OCI-LY7 (cell line): Measurements from ENCODE around the gene ZNF205. TPM values are rescaled to one million over a fixed set of nuclear protein-coding genes. Genes with fewer than 3 reads are reported as not detected.

Source experiments
- BruUV-seq: library from RNA; stranded (reverse); fragments of 400-500 nt; replicated peaks from 2 replicates; lab custom pipeline; 2021; lab: Mats Ljungman, UMichigan
- CTCF ChIA-PET: fragments of 300-600 bp; sonication (Branson Sonifier 250); formaldehyde crosslinking; loops from one replicate; lab custom pipeline; 2022; ENCODE audit warnings: antibody characterized with exemption; ENCODE audit not compliant: unreplicated experiment; lab: Charles Lee
- POLR2A ChIA-PET: fragments of 300-600 bp; sonication (Branson Sonifier 250); formaldehyde crosslinking; loops from one replicate; lab custom pipeline; 2022; ENCODE audit warnings: antibody characterized with exemption; lab: Charles Lee
- DNase-seq: peaks from one replicate; pipeline ENCODE4 v3.0.0-alpha.2; 2015; ENCODE audit warnings: low spot score
- H2AFZ ChIP-seq: fragments of 200-600 bp; sonication (generic), shearing (Covaris generic); 2 replicates; pipeline ENCODE4 v1.6.1; 2014; ENCODE audit warnings: mild to moderate bottlenecking, antibody characterized with exemption, low read length, moderate library complexity
- H3K27ac ChIP-seq: fragments of 200-600 bp; sonication (generic); 2 replicates; pipeline ENCODE4 v1.5.1; 2014; ENCODE audit warnings: mixed run types, low read depth, mild to moderate bottlenecking, moderate library complexity, low read length, inconsistent platforms; ENCODE audit not compliant: poor library complexity, severe bottlenecking
- H3K36me3 ChIP-seq: fragments of 200-600 bp; sonication (generic); 2 replicates; pipeline ENCODE4 v1.6.1; 2014; ENCODE audit warnings: mild to moderate bottlenecking, antibody characterized with exemption, low read length, moderate library complexity, mixed read lengths; ENCODE audit not compliant: insufficient read depth
- H3K4me1 ChIP-seq: fragments of 200-600 bp; sonication (generic); 2 replicates; pipeline ENCODE4 v1.5.1; 2014; ENCODE audit warnings: mild to moderate bottlenecking, low read length; ENCODE audit not compliant: insufficient read depth, poor library complexity, severe bottlenecking
- H3K4me2 ChIP-seq: fragments of 200-600 bp; sonication (generic); 2 replicates; pipeline ENCODE4 v1.6.1; 2014; ENCODE audit warnings: mild to moderate bottlenecking, low read length
- H3K4me3 ChIP-seq: fragments of 200-600 bp; sonication (generic); 2 replicates; pipeline ENCODE4 v1.5.1; 2014; ENCODE audit warnings: mild to moderate bottlenecking, low read depth, low read length; ENCODE audit not compliant: poor library complexity, severe bottlenecking
- H3K79me2 ChIP-seq: fragments of 200-600 bp; sonication (generic); 2 replicates; pipeline ENCODE4 v1.6.1; 2016; ENCODE audit warnings: low read depth, mild to moderate bottlenecking, low read length, moderate library complexity, mixed read lengths; ENCODE audit not compliant: insufficient read depth
- H3K9me2 ChIP-seq: fragments of 200-600 bp; sonication (generic); 2 replicates; pipeline ENCODE4 v1.6.1; 2016; ENCODE audit warnings: mild to moderate bottlenecking, low read length, mixed read lengths; ENCODE audit not compliant: insufficient read depth
- H3K9me3 ChIP-seq: fragments of 200-600 bp; sonication (generic); 2 replicates; pipeline ENCODE4 v1.6.1; 2014; ENCODE audit warnings: mild to moderate bottlenecking, mixed run types, low read length, mixed read lengths
- H4K20me1 ChIP-seq: fragments of 200-600 bp; sonication (generic); 2 replicates; pipeline ENCODE4 v1.6.1; 2014; ENCODE audit warnings: mild to moderate bottlenecking, antibody characterized with exemption, low read length, moderate library complexity, mixed read lengths; ENCODE audit not compliant: insufficient read depth
- CTCF ChIP-seq: fragments of 200-600 bp; sonication (generic); conservative IDR thresholded peaks from 2 replicates; pipeline ENCODE4 v1.5.1; 2014; ENCODE audit warnings: mild to moderate bottlenecking, antibody characterized with exemption, low read length, moderate library complexity, mixed read lengths
- EZH2phosphoT487 ChIP-seq: fragments of 200-600 bp; sonication (generic); IDR thresholded peaks from 2 replicates; pipeline ENCODE4 v1.6.1; 2018; ENCODE audit warnings: low read depth, borderline replicate concordance, mild to moderate bottlenecking, mixed run types, antibody characterized with exemption, low read length, moderate library complexity, mixed read lengths
- intact Hi-C: fragments of 100-400 bp; cut with micrococcal nuclease; formaldehyde crosslinking; loops from one replicate; pipeline ENCODE4 v1.10.0; 2022; ENCODE audit not compliant: unreplicated experiment
- total RNA-seq, 2 experiments: library from RNA; depleted of rRNA in 1 of 2; stranded (reverse); fragments of >200 nt in 1 of 2; shearing (Covaris generic) in 1 of 2; gene quantifications; 2 replicates each; pipeline ENCODE4 v1.2.3, GENCODE V29; 2014 to 2022

Gene ZNF205
- total RNA-seq, 2 experiments from 2014 or later: 0.30 to 1.2 TPM

GRCh38 chr16:3099732-3100499, 12.5 kb upstream of the ZNF205 start:
- Histone ChIP-seq H3K27ac (no peak overlapping the region), H2AFZ (peak overlapping the region; percentile 83), H3K79me2 (no peaks in the 10 kb centered on the region), H3K9me3 (no peaks in the 10 kb centered on the region), H3K36me3 (no peaks in the 10 kb centered on the region), H3K4me3 (peak overlapping the region; percentile 56), H3K4me2 (peak overlapping the region; percentile 73), H3K4me1 (peaks cover 47% of the 10 kb centered on the region), H3K9me2 (no peaks in the 10 kb centered on the region), H4K20me1 (no peaks in the 10 kb centered on the region)
- ChIA-PET POLR2A (no interaction called here), CTCF (no interaction called here)
- BruUV-seq: no TSS peak
- intact Hi-C loops: loop anchor here (1.0 kb wide), 2 partner anchors 29 to 42 kb away; no protein-coding TSS in a partner anchor
- DNase-seq: peak; percentile 94
- TF ChIP-seq EZH2phosphoT487 (no peak), CTCF (no peak)

- no peaks in the 10 kb centered on the region for H3K9me2 ChIP-seq
- H3K36me3 ChIP-seq: no peaks in the 10 kb centered on the region
- peak; percentile 84 for DNase-seq
- CTCF ChIA-PET: interaction anchor here (0.6 kb wide), 2 partner anchors 28 to 59 kb away, joined by 3 to 5 read pairs; no protein-coding TSS in a partner anchor
- peak overlapping the region; percentile 48 for H3K4me2 ChIP-seq
- peak overlapping the region; percentile 18 for H3K4me3 ChIP-seq
- H4K20me1 ChIP-seq: no peaks in the 10 kb centered on the region
- POLR2A ChIA-PET: interaction anchor here (1.1 kb wide), 1 partner anchor 45 kb away, joined by 4 read pairs; no protein-coding TSS in a partner anchor
- H3K9me3 ChIP-seq: no peaks in the 10 kb centered on the region
- BruUV-seq: no TSS peak
- no peaks in the 10 kb centered on the region for H3K79me2 ChIP-seq
- peak overlapping the region; percentile 62; the same call in 1 of the 2 replicates for H2AFZ ChIP-seq
- peaks cover 46% of the 10 kb centered on the region for H3K4me1 ChIP-seq
- peak overlapping the region; percentile 32 for H3K27ac ChIP-seq
- intact Hi-C loops: no loop called here
- TF ChIP-seq CTCF (peak; percentile 87), EZH2phosphoT487 (no peak)
These were observed 11.2 kb upstream of the ZNF205 start for GRCh38 chr16:3101018-3101840.
